ENCODE data around the gene C8A. TPM values are rescaled to one million over a fixed set of nuclear protein-coding genes. Genes with fewer than 3 reads are reported as not detected.
A peak's percentile ranks its signal among the peaks of the same experiment; 100 is the strongest.

Gene C8A
- total and polyA plus RNA-seq, 2 of the 13 experiments (the other 11 are each of a cell fraction or from before 2014, with no cell fraction given) = 10.5 to 15.0 TPM

DNA sequence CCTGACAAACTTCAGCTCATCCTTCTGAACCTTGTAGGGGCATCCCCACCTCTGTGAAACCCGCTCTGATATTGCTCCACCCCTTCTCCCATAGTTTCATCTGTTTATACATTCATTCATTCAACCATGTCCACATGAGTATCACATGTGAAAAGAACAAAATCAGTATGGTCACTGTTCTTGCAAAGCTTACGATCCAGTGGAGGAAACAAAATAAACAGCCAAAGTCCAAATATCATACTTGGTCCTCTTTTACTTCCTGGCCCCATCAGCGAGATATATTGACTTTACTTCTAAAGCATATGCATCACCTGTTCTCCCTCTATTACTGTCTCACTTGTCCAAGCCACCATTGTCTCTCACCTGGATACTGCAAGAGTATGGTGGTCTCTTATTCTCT lies 35.6 kb downstream of the C8A start:
- DNase-seq (ENCODE audit: low spot score) = peak; percentile 35
- intact Hi-C loops (cut with micrococcal nuclease; ENCODE audit: unreplicated experiment) = no loop called here
- H3K4me3 ChIP-seq (replicated peaks in 1 of 3; ENCODE audit: insufficient read depth in 1 of 3, low read depth in 2 of 3, low read length in 3 of 3) = no peak overlapping the region
- in situ Hi-C loops (cut with HindIII; ENCODE audit: extremely low pct_ligation_motif_present, low pct_unique_long_range_greater_than_20kb) = no loop called here
- H3K27ac ChIP-seq (ENCODE audit: extremely low read length, insufficient read depth, low read length) = no peak overlapping the region
- FAIRE-seq = no peak
- 34% methylated on average over 3 of the region's 3 CpGs for WGBS (ENCODE audit: low lambda C conversion rate)
- no peaks in the 10 kb centered on the region for H4K20me1 ChIP-seq (ENCODE audit: insufficient read depth, low read length)
- CTCF ChIA-PET (ENCODE audit: low intra/inter-chr PET ratio, low total read pairs) = no interaction called here
- H3K79me2 ChIP-seq (ENCODE audit: insufficient read depth, low read length) = no peaks in the 10 kb centered on the region
- POLR2A ChIA-PET = interaction anchor here (1.0 kb wide), 2 partner anchors 21 to 36 kb away, joined by 3 to 8 read pairs; partner anchors contain the start of gene C8A
- ATAC-seq = peak; percentile 59
- no peak overlapping the region for H3K9ac ChIP-seq (ENCODE audit: insufficient read depth, low read depth, low read length)
- no peaks in the 10 kb centered on the region for H3K36me3 ChIP-seq (replicated peaks in 1 of 2; ENCODE audit: control insufficient read depth in 1 of 2, insufficient read depth in 2 of 2, low read length in 2 of 2)
- H3K27me3 ChIP-seq (ENCODE audit: control insufficient read depth in 1 of 2, insufficient read depth in 2 of 2, low read length in 2 of 2) = no peaks in the 10 kb centered on the region
- BruUV-seq (replicated peaks) = no TSS peak
- peak overlapping the region; percentile 34; the same call in 1 of the 2 replicates for H3K4me2 ChIP-seq (ENCODE audit: low read depth, low read length)
- no peaks in the 10 kb centered on the region for H3K9me3 ChIP-seq (ENCODE audit: low read length)
- H2AFZ ChIP-seq (ENCODE audit: low read length) = no peak overlapping the region
- peaks cover 34% of the 10 kb centered on the region for H3K4me1 ChIP-seq (ENCODE audit: insufficient read depth, low read length)
- 0 out of 2 replicates have a peak, but pooled peaks have one; percentile 12 for TF ChIP-seq TCF7 (IDR thresholded peaks at IDR 0.05; ENCODE audit: low read depth)
- TF ChIP-seq NPAS2 (CRISPR knock-in tag; IDR thresholded peaks at IDR 0.05; ENCODE audit: borderline replicate concordance) = no peak
- TF ChIP-seq NFIB (CRISPR knock-in tag; IDR thresholded peaks at IDR 0.05; ENCODE audit: borderline replicate concordance) = no peak
- TF ChIP-seq SOX5 (CRISPR knock-in tag; IDR thresholded peaks at IDR 0.05; ENCODE audit: borderline replicate concordance) = peak; percentile 82
- no peak for TF ChIP-seq ZNF138 (CRISPR knock-in tag; IDR thresholded peaks at IDR 0.05; ENCODE audit: low read depth)
- no peak for TF ChIP-seq ZNF3 (CRISPR knock-in tag; IDR thresholded peaks at IDR 0.05)
- TF ChIP-seq ZNF83 (CRISPR knock-in tag; IDR thresholded peaks at IDR 0.05; ENCODE audit: borderline replicate concordance) = no peak
- TF ChIP-seq, protein P1, sequence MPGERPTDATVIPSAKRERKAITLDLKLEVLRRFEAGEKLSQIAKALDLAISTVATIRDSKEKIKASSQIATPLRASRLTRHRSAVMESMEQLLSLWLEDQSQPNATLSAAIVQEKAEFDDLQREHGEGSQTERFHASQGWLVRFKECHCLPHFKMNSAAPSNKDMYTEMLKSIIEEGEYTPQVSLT (CRISPR knock-in tag; IDR thresholded peaks at IDR 0.05; ENCODE audit: borderline replicate concordance, low read depth) = no peak
- TF ChIP-seq NFYC (CRISPR knock-in tag; IDR thresholded peaks at IDR 0.05) = no peak
- peak; percentile 14; the same call in 1 of the 3 replicates for TF ChIP-seq MXI1 (IDR thresholded peaks at IDR 0.05; ENCODE audit: borderline replicate concordance, low read depth, low read length)
- no peak for TF ChIP-seq ZNF543 (CRISPR knock-in tag; IDR thresholded peaks at IDR 0.05)
- TF ChIP-seq ZFYVE20 (CRISPR knock-in tag; IDR thresholded peaks at IDR 0.05; ENCODE audit: borderline replicate concordance, low read depth) = no peak
- TF ChIP-seq, protein P2, sequence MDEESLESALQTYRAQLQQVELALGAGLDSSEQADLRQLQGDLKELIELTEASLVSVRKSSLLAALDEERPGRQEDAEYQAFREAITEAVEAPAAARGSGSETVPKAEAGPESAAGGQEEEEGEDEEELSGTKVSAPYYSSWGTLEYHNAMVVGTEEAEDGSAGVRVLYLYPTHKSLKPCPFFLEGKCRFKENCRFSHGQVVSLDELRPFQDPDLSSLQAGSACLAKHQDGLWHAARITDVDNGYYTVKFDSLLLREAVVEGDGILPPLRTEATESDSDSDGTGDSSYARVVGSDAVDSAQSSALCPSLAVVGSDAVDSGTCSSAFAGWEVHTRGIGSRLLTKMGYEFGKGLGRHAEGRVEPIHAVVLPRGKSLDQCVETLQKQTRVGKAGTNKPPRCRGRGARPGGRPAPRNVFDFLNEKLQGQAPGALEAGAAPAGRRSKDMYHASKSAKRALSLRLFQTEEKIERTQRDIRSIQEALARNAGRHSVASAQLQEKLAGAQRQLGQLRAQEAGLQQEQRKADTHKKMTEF (CRISPR knock-in tag; IDR thresholded peaks at IDR 0.05) = peak; percentile 37; the same call in 1 of the 2 replicates
- no peak for TF ChIP-seq ZNF552 (CRISPR knock-in tag; IDR thresholded peaks at IDR 0.05; ENCODE audit: borderline replicate concordance)
- TF ChIP-seq SALL1 (CRISPR knock-in tag; IDR thresholded peaks at IDR 0.05) = peak; percentile 38; the same call in 1 of the 2 replicates
- no peak for TF ChIP-seq NFYB (CRISPR knock-in tag; IDR thresholded peaks at IDR 0.05)
- peak; percentile 63 for TF ChIP-seq FOXA3 (CRISPR knock-in tag; IDR thresholded peaks at IDR 0.05)
- TF ChIP-seq FIP1L1 (IDR thresholded peaks at IDR 0.05; ENCODE audit: borderline replicate concordance, insufficient read depth, low read depth, low read length) = no peak
- TF ChIP-seq SOX6 (IDR thresholded peaks at IDR 0.05) = no peak
- peak; percentile 48; the same call in 1 of the 2 replicates for TF ChIP-seq SOX6 (CRISPR knock-in tag; IDR thresholded peaks at IDR 0.05)
- no peak for TF ChIP-seq HDAC1 (CRISPR knock-in tag; IDR thresholded peaks at IDR 0.05)
- no peak for TF ChIP-seq FOXM1 (CRISPR knock-in tag; IDR thresholded peaks at IDR 0.05)
- no peak for TF ChIP-seq ZKSCAN1 (IDR thresholded peaks at IDR 0.05; ENCODE audit: low read length)
- peak; percentile 82 for TF ChIP-seq ZNF24 (IDR thresholded peaks at IDR 0.05)
- peak; percentile 62 for TF ChIP-seq GATAD2A (CRISPR knock-in tag; IDR thresholded peaks at IDR 0.05)
- TF ChIP-seq ELF3 (CRISPR knock-in tag; IDR thresholded peaks at IDR 0.05) = peak; percentile 87
- TF ChIP-seq, protein P3, sequence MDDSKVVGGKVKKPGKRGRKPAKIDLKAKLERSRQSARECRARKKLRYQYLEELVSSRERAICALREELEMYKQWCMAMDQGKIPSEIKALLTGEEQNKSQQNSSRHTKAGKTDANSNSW (CRISPR knock-in tag; IDR thresholded peaks at IDR 0.05; ENCODE audit: borderline replicate concordance) = no peak
- no peak for TF ChIP-seq ZNF225 (CRISPR knock-in tag; IDR thresholded peaks at IDR 0.05)
- TF ChIP-seq ZMYM4 (CRISPR knock-in tag; IDR thresholded peaks at IDR 0.05) = no peak

Data from HepG2 (cell line).